Lung (tissue), 12 donors: Measurements from ENCODE around the gene ZFR. TPM values are rescaled to one million over a fixed set of nuclear protein-coding genes. Genes with fewer than 3 reads are reported as not detected.

Source experiments
- ATAC-seq: fragments of 200-7000 bp; cut with Tn5 transposase; one replicate; pipeline ENCODE4 v1.9.1; 2020; ENCODE audit warnings: moderate number of reproducible peaks; ENCODE audit not compliant: insufficient read depth, low FRiP score
- DNase-seq, 3 donors: peaks; one replicate each; pipeline ENCODE4 v3.0.0-alpha.2; 2013 to 2017
- H3K27ac ChIP-seq, 2 donors: one replicate each; pipeline ENCODE4 v1.5.1; 2013; ENCODE audit warnings: mild to moderate bottlenecking in 2 of 2, moderate library complexity in 2 of 2, control low read depth in 1 of 2, inconsistent platforms in 1 of 2, low read depth in 1 of 2, low read length in 1 of 2
- H3K27me3 ChIP-seq, 3 donors: one replicate each; pipeline ENCODE4 v1.5.1; 2013; ENCODE audit warnings: low read length in 2 of 3; ENCODE audit not compliant: control insufficient read depth in 3 of 3, insufficient read depth in 3 of 3
- H3K36me3 ChIP-seq, 4 donors: one replicate each; pipeline ENCODE4 v1.5.1; 2013; ENCODE audit warnings: low read length in 4 of 4, mild to moderate bottlenecking in 1 of 4, moderate library complexity in 1 of 4; ENCODE audit not compliant: control insufficient read depth in 4 of 4, insufficient read depth in 4 of 4
- H3K4me1 ChIP-seq, 5 donors: one replicate each; pipeline ENCODE4 v1.5.1; 2013; ENCODE audit warnings: low read length in 5 of 5, mild to moderate bottlenecking in 2 of 5, moderate library complexity in 1 of 5; ENCODE audit not compliant: control insufficient read depth in 5 of 5, insufficient read depth in 5 of 5
- H3K4me3 ChIP-seq: one replicate; pipeline ENCODE4 v1.5.1; 2013; ENCODE audit warnings: mild to moderate bottlenecking, control low read depth, moderate library complexity
- H3K9ac ChIP-seq, 2 donors: one replicate each; pipeline ENCODE4 v1.5.1; 2013; ENCODE audit warnings: low read length in 2 of 2, control low read depth in 1 of 2; ENCODE audit not compliant: insufficient read depth in 1 of 2
- H3K9me3 ChIP-seq, 4 donors: one replicate each; pipeline ENCODE4 v1.5.1; 2013; ENCODE audit warnings: low read length in 3 of 4, mild to moderate bottlenecking in 1 of 4, moderate library complexity in 1 of 4; ENCODE audit not compliant: control insufficient read depth in 4 of 4, insufficient read depth in 3 of 4
- CTCF ChIP-seq: IDR thresholded peaks from 2 replicates; pipeline ENCODE4 v1.5.1; 2012; ENCODE audit warnings: mild to moderate bottlenecking; ENCODE audit errors: control extremely low read depth, extremely low read depth
- WGBS, 2 donors: extraction: QIAGEN DNeasy Blood & Tissue Kit; methylation state at CpG; one replicate each; pipeline ENCODE4 v1.1.7; 2013; 5-methylcytosine and 5-hydroxymethylcytosine counted together
- polyA plus RNA-seq, 2 donors: library from polyadenylated mRNA; stranded (reverse); fragments of 200-250 nt; gene quantifications; one replicate each; pipeline ENCODE4 v1.2.1, GENCODE V29; 2013
- total RNA-seq, 2 donors: library from RNA; depleted of rRNA in 1 of 2; stranded (reverse); fragments of >200 nt in 1 of 2; gene quantifications; one replicate each; pipeline ENCODE4 v1.2.1, GENCODE V29; 2014 to 2021
- donor health status: control.
- donor health status: control.
- donor health status: Bipolar disorder and iron deficiency.
- donor health status: healthy.
- donor health status: DM: yes; HTN: yes; CAD: no.

Gene ZFR
- total and polyA plus RNA-seq, 4 donors, result 23.0 to 91.8 (median 37.9) TPM

- peaks cover 0 to 9% (median 0%) of the 10 kb centered on the region in 5 donors for H3K4me1 ChIP-seq
- WGBS, 2 donors, result 62 to 76% methylated on average over 3 of the region's 3 CpGs
- H3K27me3 ChIP-seq, result no peaks in the 10 kb centered on the region
- ATAC-seq, result no peak
- H3K9me3 ChIP-seq, result no peaks in the 10 kb centered on the region
- no peak overlapping the region for H3K27ac ChIP-seq
- no peaks in the 10 kb centered on the region for H3K36me3 ChIP-seq
- no peak for TF ChIP-seq CTCF
- peak overlapping the region; percentile 20 to 63 for H3K9ac ChIP-seq
- DNase-seq, result no peak
- H3K4me3 ChIP-seq, result no peak overlapping the region
Observed at GRCh38 chr5:32331935-32332274, 112.6 kb downstream of the ZFR start.

- DNase-seq (peak; percentile 62 to 79 (median 68)), ATAC-seq (no peak)
- H3K27ac ChIP-seq, result no peak overlapping the region
- no peak for TF ChIP-seq CTCF
- no peaks in the 10 kb centered on the region for H3K36me3 ChIP-seq
- H3K27me3 ChIP-seq, result no peaks in the 10 kb centered on the region
- 59 to 71% methylated on average over 11 of the region's 11 CpGs for WGBS, 2 donors
- no peak overlapping the region for H3K4me3 ChIP-seq
- H3K9me3 ChIP-seq, result no peaks in the 10 kb centered on the region
- peaks cover 0 to 9% (median 0%) of the 10 kb centered on the region in 5 donors for H3K4me1 ChIP-seq
- peak overlapping the region in 1 of 2 donors; percentile 63 for H3K9ac ChIP-seq
Observed at GRCh38 chr5:32331217-32331934, 113.2 kb downstream of the ZFR start.

- TF ChIP-seq CTCF, result no peak
- DNase-seq (no peak), ATAC-seq (no peak)
- Histone ChIP-seq H3K4me3 (no peak overlapping the region), H3K9me3 (no peaks in the 10 kb centered on the region), H3K36me3 (no peaks in the 10 kb centered on the region), H3K9ac (peak overlapping the region in 1 of 2 donors; percentile 8), H3K27ac (no peak overlapping the region), H3K27me3 (no peaks in the 10 kb centered on the region), H3K4me1 (peaks cover 0 to 9% (median 0%) of the 10 kb centered on the region in 5 donors)
- WGBS, 2 donors, result 65 to 75% methylated on average over 11 of the region's 11 CpGs
Observed at GRCh38 chr5:32330126-32330971, 114.2 kb downstream of the ZFR start.
